WI38 (cell line): ENCODE data around the gene MOB1B.
"Not testable (repeated sequence)": the region's sequence is repeated elsewhere in the genome, so short reads cannot be mapped to it uniquely, and the experiment has no call there.

Experiments
- H3K4me3 ChIP-seq: 2 replicates; pipeline ENCODE4 v1.5.1; 2011; ENCODE audit warnings: low read depth, mild to moderate bottlenecking, control low read depth, low read length
- CTCF ChIP-seq: IDR thresholded peaks from 2 replicates; pipeline ENCODE4 v1.5.1; 2012; ENCODE audit warnings: low read depth, mild to moderate bottlenecking, control low read depth, low read length

Gene MOB1B

GRCh38 chr4:70996018-70996360, 93.8 kb downstream of the MOB1B start:
- no peak for TF ChIP-seq CTCF
- H3K4me3 ChIP-seq: peak overlapping the region; percentile 13; the same call in 1 of the 2 replicates

- no peak overlapping the region for H3K4me3 ChIP-seq
- TF ChIP-seq CTCF: no peak
These were observed 94.9 kb downstream of the MOB1B start for GRCh38 chr4:70997036-70997435.

GRCh38 chr4:70997546-70997945, 95.4 kb downstream of the MOB1B start:
- no peak for TF ChIP-seq CTCF
- no peak overlapping the region for H3K4me3 ChIP-seq

GRCh38 chr4:70999639-71000038, 97.5 kb downstream of the MOB1B start:
- not testable (repeated sequence) for H3K4me3 ChIP-seq

GRCh38 chr4:71001363-71001762, 99.2 kb downstream of the MOB1B start:
- not testable (repeated sequence) for H3K4me3 ChIP-seq

GRCh38 chr4:71004281-71004851, 102.2 kb downstream of the MOB1B start:
- TF ChIP-seq CTCF: no peak
- no peak overlapping the region for H3K4me3 ChIP-seq

GRCh38 chr4:71005025-71005424, 102.9 kb downstream of the MOB1B start:
- H3K4me3 ChIP-seq: not testable (repeated sequence)

GRCh38 chr4:71006203-71006907, 104.2 kb downstream of the MOB1B start:
- no peak overlapping the region for H3K4me3 ChIP-seq
- TF ChIP-seq CTCF: no peak

- no peak overlapping the region for H3K4me3 ChIP-seq
- no peak for TF ChIP-seq CTCF
These were observed 106.0 kb downstream of the MOB1B start for GRCh38 chr4:71008196-71008595.
